Measurements from ENCODE around the gene ADAMTS4.
A peak's percentile ranks its signal among the peaks of the same experiment; 100 is the strongest.

The ADAMTS4 gene

DNA sequence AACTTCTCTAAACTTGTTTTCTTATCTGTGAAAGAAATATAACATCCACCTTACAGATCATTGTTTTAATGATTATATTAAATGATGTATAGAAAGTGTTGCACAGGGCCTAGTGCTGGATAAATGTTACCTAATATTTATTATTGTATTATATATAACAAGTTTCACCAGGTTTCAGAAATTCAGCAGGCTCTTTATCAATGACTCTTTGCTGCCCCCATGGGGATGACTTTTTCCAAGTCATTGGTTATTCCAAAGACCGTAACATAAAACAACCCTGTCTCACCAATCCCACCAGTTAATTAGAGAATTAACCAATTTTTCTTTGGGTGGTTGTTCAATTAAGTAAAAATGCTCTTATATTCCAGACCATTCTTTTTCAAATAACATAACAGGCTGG lies 59.1 kb downstream of the ADAMTS4 start:
- DNase-seq, result peak; percentile 51

DNA sequence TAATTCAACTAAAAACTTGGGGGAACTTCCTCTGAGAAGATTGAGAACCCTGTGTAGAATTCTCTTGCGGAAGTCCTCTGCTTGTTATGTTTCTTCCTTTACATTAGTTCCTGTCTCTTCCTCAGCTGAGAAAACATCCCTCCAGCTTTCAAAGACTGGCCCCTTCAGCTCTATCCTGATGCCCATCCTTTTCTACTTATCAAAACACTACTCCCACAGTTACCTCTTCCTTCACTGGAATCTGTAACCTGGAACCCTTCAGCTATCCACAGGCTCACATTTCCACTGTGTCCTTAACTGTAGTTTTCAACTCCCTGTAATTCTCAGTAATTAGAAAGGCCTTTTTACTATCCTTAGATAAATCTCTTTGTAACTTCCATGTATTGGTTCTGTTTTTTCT lies 60.4 kb downstream of the ADAMTS4 start:
- no peak for DNase-seq

DNA sequence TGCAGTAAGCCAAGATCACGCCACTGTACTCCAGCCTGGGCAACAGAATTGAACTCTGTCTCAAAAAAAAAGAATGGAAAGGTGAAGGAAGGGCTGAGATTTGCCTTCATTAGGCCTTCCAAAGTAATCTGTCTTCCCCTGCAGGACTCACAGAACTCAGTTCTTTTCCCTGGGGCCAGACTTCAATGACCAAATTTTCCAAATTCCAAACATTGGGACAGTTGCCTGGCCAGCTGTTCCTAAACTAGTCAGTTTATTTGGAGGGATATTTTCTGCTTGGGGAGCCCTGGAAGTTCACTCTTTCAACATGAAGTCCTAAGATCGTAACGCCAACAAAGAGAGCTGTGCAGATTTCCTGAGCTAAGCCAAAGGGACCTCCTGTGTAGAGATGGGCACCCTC lies 61.0 kb downstream of the ADAMTS4 start:
- DNase-seq, result no peak

Measured in fibroblast of skin of scalp (primary cell).